Measurements from ENCODE around the gene NRXN3.

NRXN3 gene

DNA sequence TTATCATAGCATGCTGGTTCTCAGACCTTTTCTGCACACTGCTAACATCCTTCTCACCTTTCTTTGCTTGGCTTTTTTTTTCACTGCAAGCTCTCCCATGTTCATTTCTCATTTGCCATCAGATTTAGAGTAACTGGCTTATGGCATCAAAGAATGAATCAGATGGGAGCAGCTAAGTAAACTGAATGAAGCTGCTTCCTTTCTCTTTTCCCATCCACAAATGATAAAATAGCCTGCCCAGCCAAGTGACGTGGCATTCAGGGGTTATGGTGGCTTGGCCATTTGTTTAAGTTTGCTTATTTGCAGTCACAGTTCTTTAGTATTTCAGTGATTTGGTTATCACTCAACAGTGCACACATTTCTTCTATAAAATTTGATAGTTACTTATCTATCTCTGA lies 1332.6 kb downstream of the NRXN3 start:
- TF ChIP-seq, protein P1, sequence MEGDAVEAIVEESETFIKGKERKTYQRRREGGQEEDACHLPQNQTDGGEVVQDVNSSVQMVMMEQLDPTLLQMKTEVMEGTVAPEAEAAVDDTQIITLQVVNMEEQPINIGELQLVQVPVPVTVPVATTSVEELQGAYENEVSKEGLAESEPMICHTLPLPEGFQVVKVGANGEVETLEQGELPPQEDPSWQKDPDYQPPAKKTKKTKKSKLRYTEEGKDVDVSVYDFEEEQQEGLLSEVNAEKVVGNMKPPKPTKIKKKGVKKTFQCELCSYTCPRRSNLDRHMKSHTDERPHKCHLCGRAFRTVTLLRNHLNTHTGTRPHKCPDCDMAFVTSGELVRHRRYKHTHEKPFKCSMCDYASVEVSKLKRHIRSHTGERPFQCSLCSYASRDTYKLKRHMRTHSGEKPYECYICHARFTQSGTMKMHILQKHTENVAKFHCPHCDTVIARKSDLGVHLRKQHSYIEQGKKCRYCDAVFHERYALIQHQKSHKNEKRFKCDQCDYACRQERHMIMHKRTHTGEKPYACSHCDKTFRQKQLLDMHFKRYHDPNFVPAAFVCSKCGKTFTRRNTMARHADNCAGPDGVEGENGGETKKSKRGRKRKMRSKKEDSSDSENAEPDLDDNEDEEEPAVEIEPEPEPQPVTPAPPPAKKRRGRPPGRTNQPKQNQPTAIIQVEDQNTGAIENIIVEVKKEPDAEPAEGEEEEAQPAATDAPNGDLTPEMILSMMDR (IDR thresholded peaks at IDR 0.05), result no peak

DNA sequence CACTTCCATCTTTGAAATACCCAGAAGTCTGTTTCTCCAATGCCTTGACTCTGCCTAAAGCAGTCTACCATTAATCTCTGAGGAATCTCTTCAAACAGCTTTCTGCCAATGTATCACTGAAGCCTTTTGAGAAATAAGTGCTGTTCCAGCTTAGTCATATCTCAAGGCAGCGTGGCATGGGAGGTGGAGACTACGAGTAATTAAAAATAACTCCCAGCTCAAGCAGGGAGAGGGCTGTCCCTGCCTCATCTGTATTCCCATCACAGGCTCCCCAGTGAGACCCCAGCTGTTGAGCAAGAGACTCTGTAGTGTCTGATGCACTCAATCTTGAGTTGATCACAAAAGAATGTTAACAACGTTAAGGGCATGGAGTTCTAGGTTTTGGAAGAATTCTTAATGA lies 1340.5 kb downstream of the NRXN3 start:
- TF ChIP-seq, protein P1 (IDR thresholded peaks at IDR 0.05), result no peak

DNA sequence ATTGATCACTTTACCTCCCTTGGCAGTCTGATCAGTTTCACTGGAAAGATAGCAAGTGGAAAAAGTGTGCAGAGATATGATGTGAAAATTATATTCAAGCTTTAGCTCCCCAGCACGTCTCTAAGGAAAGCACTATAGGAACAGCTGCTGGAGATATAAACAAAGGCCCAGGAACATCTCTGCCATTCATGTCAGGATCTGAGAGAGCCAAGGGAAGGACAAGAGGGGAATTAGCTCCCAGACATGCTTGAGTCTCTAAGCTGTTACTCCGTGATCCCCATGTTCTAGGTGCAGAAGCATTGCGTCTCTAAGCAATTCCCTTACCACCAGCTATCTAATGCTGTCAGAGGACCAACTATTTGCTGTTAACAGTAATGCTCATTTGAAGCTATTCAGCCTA lies 1341.0 kb downstream of the NRXN3 start:
- TF ChIP-seq, protein P1 (IDR thresholded peaks at IDR 0.05), result no peak

DNA sequence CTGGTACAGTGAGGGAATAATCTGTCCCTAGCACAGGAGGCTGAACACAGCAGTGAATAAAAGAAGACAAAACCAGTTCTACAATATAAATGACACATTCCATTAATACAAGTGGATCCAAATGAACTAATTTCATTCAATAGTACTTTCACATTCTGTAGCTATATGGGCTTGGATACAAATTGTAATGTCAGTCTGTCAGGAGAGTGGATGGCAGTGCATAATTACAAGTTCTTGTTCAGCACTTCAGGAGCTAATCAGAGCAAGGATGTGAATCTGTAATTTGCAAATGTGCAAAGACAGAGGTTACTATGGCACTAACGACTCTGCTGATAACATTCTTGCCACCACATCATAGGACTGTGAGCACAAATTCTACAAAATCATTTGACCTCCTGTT lies 1343.3 kb downstream of the NRXN3 start:
- TF ChIP-seq, protein P1 (IDR thresholded peaks at IDR 0.05), result no peak

DNA sequence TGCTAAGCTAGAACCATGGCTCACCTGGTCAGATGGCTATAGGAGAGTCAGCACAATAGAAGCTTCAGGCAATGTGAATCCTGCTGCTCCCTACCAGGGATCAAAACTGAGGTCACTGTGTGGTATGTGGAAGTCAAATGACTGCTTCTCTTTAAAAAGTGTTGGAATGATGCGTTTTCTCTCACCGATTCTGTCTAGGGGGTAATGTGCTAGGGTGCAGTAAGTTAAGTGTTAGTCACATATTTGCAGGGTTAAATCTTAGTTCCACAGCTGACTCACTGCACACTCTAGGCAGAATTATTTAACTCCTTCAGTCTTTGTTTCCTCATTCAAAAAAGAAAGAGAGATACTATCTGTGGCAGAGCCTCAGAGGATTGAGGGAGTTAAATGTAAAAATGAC lies 1344.5 kb downstream of the NRXN3 start:
- TF ChIP-seq, protein P1 (IDR thresholded peaks at IDR 0.05), result no peak

DNA sequence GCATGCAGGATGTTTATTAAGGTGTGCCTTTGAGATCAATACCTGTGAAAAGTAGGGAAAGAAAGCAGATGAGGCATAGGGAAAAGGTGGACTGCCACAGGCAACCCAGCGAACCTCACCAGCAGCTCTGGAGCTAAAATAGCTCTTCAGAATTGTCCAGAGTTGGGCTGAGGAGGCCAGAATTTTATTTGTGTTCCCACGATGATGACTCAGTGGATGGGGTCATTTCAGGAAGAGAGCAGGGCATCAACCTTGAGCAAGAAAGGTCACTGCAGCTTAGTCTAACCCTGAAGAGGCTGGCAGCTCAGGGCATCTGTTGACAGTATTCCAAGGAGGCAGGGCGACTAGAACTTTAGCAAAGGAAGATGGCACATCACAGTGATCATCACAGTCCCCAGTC lies 1345.0 kb downstream of the NRXN3 start:
- TF ChIP-seq, protein P1 (IDR thresholded peaks at IDR 0.05), result no peak

DNA sequence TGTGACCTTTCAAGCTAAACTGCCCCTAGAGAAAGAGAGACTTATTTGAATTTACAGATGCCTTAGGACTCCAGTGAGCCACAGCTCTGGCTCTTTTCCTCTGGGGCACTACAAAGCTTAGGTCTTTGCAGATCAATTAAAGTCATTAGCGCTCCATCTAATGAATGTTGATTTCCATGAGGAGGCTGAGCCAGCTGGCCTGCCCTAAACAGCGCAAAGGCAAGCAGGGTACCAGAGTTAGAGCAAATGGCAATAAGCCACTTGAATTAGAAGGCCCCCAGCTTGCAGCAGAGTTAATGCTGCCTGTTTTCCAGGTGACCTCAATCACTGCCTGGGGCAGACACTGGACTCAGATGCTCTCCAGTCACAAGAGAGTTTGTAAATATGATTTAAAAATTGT lies 1345.8 kb downstream of the NRXN3 start:
- TF ChIP-seq, protein P1 (IDR thresholded peaks at IDR 0.05), result no peak

DNA sequence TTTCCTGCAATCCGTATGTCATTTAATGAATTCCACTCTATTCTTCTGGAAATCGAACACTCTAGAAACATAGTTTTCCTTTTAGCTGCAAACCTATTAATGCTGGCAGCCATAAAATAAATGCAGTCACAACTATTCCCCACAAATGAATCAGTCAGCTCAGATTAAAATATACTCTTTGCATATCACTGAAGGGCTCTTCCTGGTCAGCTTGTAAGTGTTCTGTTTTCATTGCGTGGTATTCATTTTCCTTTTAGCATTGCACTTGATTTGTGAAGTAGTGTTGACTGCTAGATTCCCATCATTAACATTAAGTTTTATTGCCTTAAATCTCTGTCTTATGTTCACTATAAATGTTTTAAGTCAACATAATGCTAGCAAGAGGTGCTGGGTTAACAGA lies 1355.2 kb downstream of the NRXN3 start:
- TF ChIP-seq, protein P1 (IDR thresholded peaks at IDR 0.05), result no peak

All from LNCAP (cell line).